Thoracic aorta (tissue), 2 donors: ENCODE measurements around the gene MGAT3. TPM values are rescaled to one million over a fixed set of nuclear protein-coding genes. Genes with fewer than 3 reads are reported as not detected.

Source experiments
- ATAC-seq: fragments of 150-250 bp; one replicate; pipeline ENCODE4 v1.8.0; 2017; ENCODE audit warnings: low read depth; ENCODE audit not compliant: insufficient number of reproducible peaks, low FRiP score
- DNase-seq: peaks from one replicate; pipeline ENCODE4 v3.0.0-alpha.2; 2020; ENCODE audit warnings: low spot score
- H3K27ac ChIP-seq, 2 donors: fragments of 200-600 bp; sonication (generic); 1 replicate in 1 of 2; 2 replicates in 1 of 2; pipeline ENCODE4 v1.5.1; 2016; ENCODE audit warnings: mild to moderate bottlenecking in 2 of 2, moderate library complexity in 2 of 2
- H3K27me3 ChIP-seq: fragments of 200-600 bp; sonication (generic); replicated peaks from 2 replicates; pipeline ENCODE4 v1.6.0; 2016; ENCODE audit warnings: mild to moderate bottlenecking; ENCODE audit not compliant: insufficient read depth
- H3K36me3 ChIP-seq: fragments of 200-600 bp; sonication (generic); one replicate; pipeline ENCODE4 v1.5.1; 2016
- H3K4me1 ChIP-seq, 2 donors: fragments of 200-600 bp; sonication (generic); 1 replicate in 1 of 2; 2 replicates in 1 of 2; pipeline versions ENCODE4 v1.5.1 to v1.6.0; 2016; ENCODE audit warnings: low read depth in 2 of 2, mild to moderate bottlenecking in 1 of 2; ENCODE audit not compliant: control insufficient read depth in 1 of 2
- H3K4me3 ChIP-seq: fragments of 200-600 bp; sonication (generic); 2 replicates; pipeline ENCODE4 v1.5.1; 2016; ENCODE audit warnings: mild to moderate bottlenecking
- H3K9me3 ChIP-seq: fragments of 200-600 bp; sonication (generic); 2 replicates; pipeline ENCODE4 v1.5.1; 2016
- CTCF ChIP-seq: fragments of 200-600 bp; sonication (generic); IDR thresholded peaks from one replicate; pipeline ENCODE4 v1.5.1; 2019; ENCODE audit warnings: antibody characterized with exemption
- total RNA-seq, 2 donors: library from RNA; depleted of rRNA; stranded (reverse); fragments of >200 nt; gene quantifications; one replicate each; pipeline versions ENCODE4 v1.1.0 to v1.2.3, GENCODE V29; 2016

The MGAT3 gene
- total RNA-seq, 2 donors from 2014 or later = 1.1 to 3.2 TPM

DNA sequence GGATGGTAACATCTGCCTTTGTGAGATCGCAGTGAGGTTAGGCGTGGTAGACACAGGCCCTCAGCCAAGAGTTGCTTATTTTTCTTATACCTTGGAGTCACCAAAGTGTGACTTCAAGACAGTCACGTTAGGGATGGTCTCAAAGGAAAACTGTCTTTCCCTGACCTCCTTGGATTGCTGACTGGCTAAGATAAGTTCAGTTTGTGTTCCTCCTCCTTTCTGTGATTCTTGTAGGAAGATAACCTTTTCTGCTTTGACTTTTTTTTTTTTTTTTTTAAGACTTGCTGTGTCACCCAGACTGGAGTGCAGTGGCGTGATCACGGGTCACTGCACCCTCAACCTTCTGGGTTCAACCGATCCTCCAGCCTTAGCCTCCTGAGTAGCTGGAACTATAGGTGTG is 34.1 kb upstream of the MGAT3 start:
- Histone ChIP-seq H3K27ac (no peak overlapping the region), H3K9me3 (no peaks in the 10 kb centered on the region), H3K36me3 (peaks cover 66% of the 10 kb centered on the region), H3K27me3 (no peaks in the 10 kb centered on the region), H3K4me1 (no peaks in the 10 kb centered on the region), H3K4me3 (no peak overlapping the region)
- ATAC-seq (no peak), DNase-seq (no peak)
- TF ChIP-seq CTCF = no peak

DNA sequence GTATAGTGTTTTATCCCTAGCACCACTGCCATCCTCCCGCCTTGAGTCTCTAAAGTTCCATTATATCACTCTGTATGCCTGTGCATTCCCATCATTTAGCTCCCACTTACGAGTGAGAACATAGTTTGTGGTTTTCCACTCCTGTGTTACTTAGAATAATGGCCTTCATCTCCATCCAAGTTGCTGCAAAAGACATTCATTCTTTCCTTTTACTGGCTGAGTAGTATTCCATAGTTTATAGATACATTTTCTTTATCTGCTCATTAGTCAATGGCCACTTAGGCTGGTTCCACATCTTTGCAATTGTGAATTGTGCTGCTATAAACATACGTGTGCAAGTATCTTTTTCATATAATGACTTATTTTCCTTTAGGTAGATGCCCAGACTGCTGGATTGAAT is 32.8 kb upstream of the MGAT3 start:
- Histone ChIP-seq H3K36me3 (peaks cover 65% of the 10 kb centered on the region), H3K27me3 (no peaks in the 10 kb centered on the region), H3K27ac (no peak overlapping the region), H3K4me1 (no peaks in the 10 kb centered on the region), H3K9me3 (no peaks in the 10 kb centered on the region), H3K4me3 (no peak overlapping the region)
- DNase-seq (no peak), ATAC-seq (no peak)
- no peak for TF ChIP-seq CTCF

- no peak overlapping the region for H3K27ac ChIP-seq
- DNase-seq = no peak
- no peak overlapping the region for H3K4me3 ChIP-seq
- H3K9me3 ChIP-seq = no peaks in the 10 kb centered on the region
- ATAC-seq = no peak
- peaks cover 54% of the 10 kb centered on the region for H3K36me3 ChIP-seq
- TF ChIP-seq CTCF = no peak
- no peaks in the 10 kb centered on the region for H3K27me3 ChIP-seq
- H3K4me1 ChIP-seq = peaks cover 11 to 15% of the 10 kb centered on the region in 2 donors
Observed at GRCh38 chr22:39426380-39427043, 30.3 kb upstream of the MGAT3 start.

GRCh38 chr22:39427751-39428596 is 28.8 kb upstream of the MGAT3 start:
- Histone ChIP-seq H3K9me3 (no peaks in the 10 kb centered on the region), H3K4me3 (no peak overlapping the region), H3K36me3 (peaks cover 45% of the 10 kb centered on the region), H3K27ac (no peak overlapping the region), H3K4me1 (peaks cover 19 to 30% of the 10 kb centered on the region in 2 donors), H3K27me3 (no peaks in the 10 kb centered on the region)
- TF ChIP-seq CTCF = no peak
- DNase-seq (no peak), ATAC-seq (no peak)

GRCh38 chr22:39428597-39429071 is 28.2 kb upstream of the MGAT3 start:
- DNase-seq = no peak

More at GRCh38 chr22:39428597-39429071, 28.2 kb upstream of the MGAT3 start:
- peaks cover 19 to 35% of the 10 kb centered on the region in 2 donors for H3K4me1 ChIP-seq
- TF ChIP-seq CTCF = no peak
- no peak overlapping the region for H3K27ac ChIP-seq
- H3K36me3 ChIP-seq = peaks cover 45% of the 10 kb centered on the region
- no peaks in the 10 kb centered on the region for H3K27me3 ChIP-seq
- ATAC-seq = no peak
- no peaks in the 10 kb centered on the region for H3K9me3 ChIP-seq
- H3K4me3 ChIP-seq = no peak overlapping the region
